ENCODE measurements around the gene ITGB8. TPM values are rescaled to one million over a fixed set of nuclear protein-coding genes. Genes with fewer than 3 reads are reported as not detected.

ITGB8 gene
- total RNA-seq, 1 donor = 13.0 TPM

DNA sequence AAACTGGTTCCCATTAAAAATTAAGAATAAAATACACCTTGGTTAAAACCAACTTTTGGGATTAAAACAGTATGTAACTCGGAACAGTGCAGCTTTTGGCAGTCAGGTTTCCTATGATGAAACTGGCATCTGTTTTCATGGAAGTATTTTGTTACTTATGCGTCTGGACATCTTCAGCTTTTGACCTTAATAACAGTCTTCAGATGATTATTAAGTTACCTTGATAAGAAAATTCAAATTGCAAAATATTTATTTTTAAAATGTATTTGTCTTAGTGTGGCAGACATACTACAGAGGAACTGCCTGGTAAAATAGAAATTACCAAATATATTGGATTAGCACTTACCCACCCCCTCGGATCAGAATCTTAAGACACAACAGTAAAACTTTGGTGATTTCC, 100.0 kb downstream of the ITGB8 start:
- H3K4me3 ChIP-seq (ENCODE audit: low read depth, low read length) = no peak overlapping the region
- TF ChIP-seq, protein P1, sequence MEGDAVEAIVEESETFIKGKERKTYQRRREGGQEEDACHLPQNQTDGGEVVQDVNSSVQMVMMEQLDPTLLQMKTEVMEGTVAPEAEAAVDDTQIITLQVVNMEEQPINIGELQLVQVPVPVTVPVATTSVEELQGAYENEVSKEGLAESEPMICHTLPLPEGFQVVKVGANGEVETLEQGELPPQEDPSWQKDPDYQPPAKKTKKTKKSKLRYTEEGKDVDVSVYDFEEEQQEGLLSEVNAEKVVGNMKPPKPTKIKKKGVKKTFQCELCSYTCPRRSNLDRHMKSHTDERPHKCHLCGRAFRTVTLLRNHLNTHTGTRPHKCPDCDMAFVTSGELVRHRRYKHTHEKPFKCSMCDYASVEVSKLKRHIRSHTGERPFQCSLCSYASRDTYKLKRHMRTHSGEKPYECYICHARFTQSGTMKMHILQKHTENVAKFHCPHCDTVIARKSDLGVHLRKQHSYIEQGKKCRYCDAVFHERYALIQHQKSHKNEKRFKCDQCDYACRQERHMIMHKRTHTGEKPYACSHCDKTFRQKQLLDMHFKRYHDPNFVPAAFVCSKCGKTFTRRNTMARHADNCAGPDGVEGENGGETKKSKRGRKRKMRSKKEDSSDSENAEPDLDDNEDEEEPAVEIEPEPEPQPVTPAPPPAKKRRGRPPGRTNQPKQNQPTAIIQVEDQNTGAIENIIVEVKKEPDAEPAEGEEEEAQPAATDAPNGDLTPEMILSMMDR (IDR thresholded peaks at IDR 0.05; ENCODE audit: insufficient read depth, low read depth, low read length) = no peak
- DNase-seq (ENCODE audit: low read depth) = no peak

- H3K4me3 ChIP-seq (ENCODE audit: low read depth, low read length) = no peak overlapping the region
- no peak for DNase-seq (ENCODE audit: low read depth)
- TF ChIP-seq, protein P1 (IDR thresholded peaks at IDR 0.05; ENCODE audit: insufficient read depth, low read depth, low read length) = no peak
These were observed 100.4 kb downstream of the ITGB8 start for GRCh38 chr7:20431146-20431545.

GRCh38 chr7:20432071-20432470, 101.4 kb downstream of the ITGB8 start:
- TF ChIP-seq, protein P1 (IDR thresholded peaks at IDR 0.05; ENCODE audit: insufficient read depth, low read depth, low read length) = no peak
- DNase-seq (ENCODE audit: low read depth) = no peak
- no peak overlapping the region for H3K4me3 ChIP-seq (ENCODE audit: low read depth, low read length)

- DNase-seq (ENCODE audit: low read depth) = peak; percentile 30
- H3K4me3 ChIP-seq (ENCODE audit: low read depth, low read length) = no peak overlapping the region
- TF ChIP-seq, protein P1 (IDR thresholded peaks at IDR 0.05; ENCODE audit: insufficient read depth, low read depth, low read length) = no peak
These were observed 104.6 kb downstream of the ITGB8 start for GRCh38 chr7:20435305-20435704.

DNA sequence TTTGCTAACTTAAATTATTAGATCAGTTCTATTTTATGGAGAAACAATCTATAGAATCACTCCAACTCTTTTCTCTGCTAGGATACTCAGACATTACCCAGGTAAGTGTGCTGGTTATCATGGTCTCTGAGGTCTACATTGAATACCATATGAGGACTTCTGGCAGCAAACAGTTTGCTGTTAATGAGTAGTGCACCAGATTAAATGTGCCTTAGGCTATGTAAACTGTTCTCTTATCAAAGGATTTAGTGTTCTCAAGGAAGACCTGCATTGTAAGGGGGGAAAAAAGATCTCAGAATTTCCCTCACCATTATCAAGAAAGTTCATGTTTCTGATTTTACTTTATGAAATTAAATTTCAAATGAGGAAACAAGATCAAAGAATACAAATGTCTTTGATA, 107.5 kb downstream of the ITGB8 start:
- no peak overlapping the region for H3K4me3 ChIP-seq (ENCODE audit: low read depth, low read length)
- TF ChIP-seq, protein P1 (IDR thresholded peaks at IDR 0.05; ENCODE audit: insufficient read depth, low read depth, low read length) = no peak
- DNase-seq (ENCODE audit: low read depth) = no peak

DNA sequence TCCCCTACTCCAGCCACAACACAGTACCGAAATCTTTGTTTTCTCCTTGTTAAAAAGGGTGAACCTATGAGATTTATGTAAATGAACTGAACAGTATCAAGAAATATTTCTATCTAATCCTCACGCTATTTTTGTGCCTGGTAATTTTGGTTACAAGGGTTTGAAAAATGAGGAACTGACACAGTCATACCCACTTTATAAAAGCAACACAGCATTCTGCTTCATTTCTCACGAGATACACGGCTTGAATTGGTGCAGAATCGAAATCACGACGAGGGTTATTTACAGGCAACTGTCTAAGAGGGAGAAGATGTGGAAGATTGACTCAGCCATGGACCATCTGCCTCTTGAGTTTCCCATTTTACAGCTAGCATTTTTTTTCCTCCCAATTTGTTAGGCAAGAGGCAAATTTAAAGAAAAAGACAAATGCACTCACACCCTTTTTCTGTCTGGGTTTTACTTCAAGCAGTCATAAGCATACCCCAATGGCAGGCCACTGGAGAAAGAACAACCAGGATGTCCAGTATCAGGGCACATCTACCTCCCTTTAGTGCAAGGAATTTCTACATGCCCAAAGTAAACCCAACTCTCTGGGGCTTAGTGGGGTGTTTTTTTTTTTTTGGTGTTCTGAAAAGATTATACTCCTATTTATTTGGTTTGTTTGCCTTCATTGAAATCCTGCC, 108.1 kb downstream of the ITGB8 start:
- TF ChIP-seq, protein P1 (IDR thresholded peaks at IDR 0.05; ENCODE audit: insufficient read depth, low read depth, low read length) = no peak
- DNase-seq (ENCODE audit: low read depth) = no peak

More for the DNA sequence above, 108.1 kb downstream of the ITGB8 start:
- no peak overlapping the region for H3K4me3 ChIP-seq (ENCODE audit: low read depth, low read length)

Data from fibroblast of villous mesenchyme (primary cell).